Ishikawa (cell line): Measurements from ENCODE around the gene SPACDR.

Experiments used
- CEBPB ChIP-seq: IDR thresholded peaks from 2 replicates; pipeline ENCODE4 v1.6.1; 2012
- CREB1 ChIP-seq: IDR thresholded peaks from 2 replicates; pipeline ENCODE4 v1.6.1; 2012; ENCODE audit warnings: low read depth
- EGR1 ChIP-seq: IDR thresholded peaks from 2 replicates; pipeline ENCODE4 v1.6.1; 2012
- EP300 ChIP-seq: IDR thresholded peaks from 2 replicates; pipeline ENCODE4 v1.6.1; 2012; ENCODE audit warnings: borderline replicate concordance
- FOXM1 ChIP-seq: IDR thresholded peaks from 2 replicates; pipeline ENCODE4 v1.6.1; 2012; ENCODE audit warnings: low read depth, borderline replicate concordance
- MAX ChIP-seq: IDR thresholded peaks from 2 replicates; pipeline ENCODE4 v1.6.1; 2012
- NFIC ChIP-seq: IDR thresholded peaks from 2 replicates; pipeline ENCODE4 v1.6.1; 2012
- RAD21 ChIP-seq: IDR thresholded peaks from 2 replicates; pipeline ENCODE4 v1.6.1; 2012; ENCODE audit warnings: low read depth
- REST ChIP-seq: IDR thresholded peaks from 2 replicates; pipeline ENCODE4 v1.6.1; 2012; ENCODE audit warnings: low read depth, mild to moderate bottlenecking
- TAF1 ChIP-seq: IDR thresholded peaks from 2 replicates; pipeline ENCODE4 v1.6.1; 2012; ENCODE audit warnings: low read depth, mild to moderate bottlenecking
- TCF12 ChIP-seq: IDR thresholded peaks from 2 replicates; pipeline ENCODE4 v1.6.1; 2012; ENCODE audit warnings: low read depth
- TEAD4 ChIP-seq: IDR thresholded peaks from 2 replicates; pipeline ENCODE4 v1.6.1; 2012
- USF1 ChIP-seq: IDR thresholded peaks from 2 replicates; pipeline ENCODE4 v1.6.1; 2012
- YY1 ChIP-seq: IDR thresholded peaks from 2 replicates; pipeline ENCODE4 v1.6.1; 2012; ENCODE audit warnings: low read depth
- ZBTB7A ChIP-seq: IDR thresholded peaks from 2 replicates; pipeline ENCODE4 v1.6.1; 2012; ENCODE audit warnings: low read depth

The SPACDR gene

GRCh38 chr7:100491192-100491578 lies 27.1 kb upstream of the SPACDR start:
- TF ChIP-seq FOXM1 (no peak), CEBPB (no peak), MAX (no peak), EGR1 (no peak), RAD21 (no peak), YY1 (no peak), REST (no peak), TCF12 (no peak), CREB1 (no peak), ZBTB7A (no peak), EP300 (no peak)

GRCh38 chr7:100490483-100491191 lies 26.6 kb upstream of the SPACDR start:
- TF ChIP-seq TEAD4 = no peak
- TF ChIP-seq USF1 = no peak
- TF ChIP-seq MAX = no peak
- TF ChIP-seq REST = no peak
- no peak for TF ChIP-seq YY1
- TF ChIP-seq TCF12 = no peak
- TF ChIP-seq EGR1 = no peak
- no peak for TF ChIP-seq CREB1
- no peak for TF ChIP-seq EP300
- no peak for TF ChIP-seq ZBTB7A
- no peak for TF ChIP-seq RAD21
- no peak for TF ChIP-seq TAF1
- TF ChIP-seq CEBPB = no peak
- TF ChIP-seq NFIC = no peak
- TF ChIP-seq FOXM1 = no peak

GRCh38 chr7:100489824-100490223 lies 25.8 kb upstream of the SPACDR start:
- TF ChIP-seq REST (no peak), EGR1 (no peak)

GRCh38 chr7:100489121-100489520 lies 25.1 kb upstream of the SPACDR start:
- TF ChIP-seq USF1 (no peak), YY1 (no peak), RAD21 (no peak), EP300 (no peak), TCF12 (no peak), CREB1 (no peak), REST (no peak), TEAD4 (no peak), FOXM1 (no peak), NFIC (no peak), EGR1 (no peak), ZBTB7A (no peak), TAF1 (no peak), MAX (no peak), CEBPB (no peak)
